ENCODE measurements around the gene ITPA.

DNA sequence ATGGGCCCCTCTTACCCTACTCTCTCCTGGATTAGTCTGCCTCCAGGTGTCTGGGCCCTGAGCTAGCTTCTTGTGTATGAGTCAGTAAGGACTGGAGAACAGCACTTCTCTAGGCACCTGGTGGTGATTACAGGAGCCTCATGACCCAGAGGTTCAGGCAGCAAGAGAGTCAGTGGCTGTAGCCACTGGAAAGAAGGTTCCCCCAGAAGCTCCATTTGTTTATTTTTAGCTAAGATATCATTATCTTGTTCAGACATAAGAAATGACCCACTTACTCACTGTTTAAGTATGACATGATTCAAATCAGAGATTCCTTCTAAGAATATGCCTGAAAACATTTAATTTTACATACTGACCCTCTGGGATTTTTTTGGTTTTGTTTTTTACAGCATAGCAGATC lies 53.3 kb downstream of the ITPA start:
- TF ChIP-seq POLR2A (IDR thresholded peaks at IDR 0.05; ENCODE audit: borderline replicate concordance, extremely low read depth, insufficient read depth, insufficient read length) (no peak), TCF7L2 (IDR thresholded peaks at IDR 0.05; ENCODE audit: borderline replicate concordance, extremely low read depth, insufficient read depth, insufficient read length) (no peak), EGR1 (IDR thresholded peaks at IDR 0.05; ENCODE audit: low read depth) (no peak), SRF (IDR thresholded peaks at IDR 0.05; ENCODE audit: low read depth) (no peak), RAD21 (IDR thresholded peaks at IDR 0.05; ENCODE audit: low read depth) (no peak), SIN3A (IDR thresholded peaks at IDR 0.05; ENCODE audit: low read depth) (no peak), POLR2AphosphoS5 (IDR thresholded peaks at IDR 0.05; ENCODE audit: low read depth, low read length) (no peak)
- TF ChIP-seq, protein P1, sequence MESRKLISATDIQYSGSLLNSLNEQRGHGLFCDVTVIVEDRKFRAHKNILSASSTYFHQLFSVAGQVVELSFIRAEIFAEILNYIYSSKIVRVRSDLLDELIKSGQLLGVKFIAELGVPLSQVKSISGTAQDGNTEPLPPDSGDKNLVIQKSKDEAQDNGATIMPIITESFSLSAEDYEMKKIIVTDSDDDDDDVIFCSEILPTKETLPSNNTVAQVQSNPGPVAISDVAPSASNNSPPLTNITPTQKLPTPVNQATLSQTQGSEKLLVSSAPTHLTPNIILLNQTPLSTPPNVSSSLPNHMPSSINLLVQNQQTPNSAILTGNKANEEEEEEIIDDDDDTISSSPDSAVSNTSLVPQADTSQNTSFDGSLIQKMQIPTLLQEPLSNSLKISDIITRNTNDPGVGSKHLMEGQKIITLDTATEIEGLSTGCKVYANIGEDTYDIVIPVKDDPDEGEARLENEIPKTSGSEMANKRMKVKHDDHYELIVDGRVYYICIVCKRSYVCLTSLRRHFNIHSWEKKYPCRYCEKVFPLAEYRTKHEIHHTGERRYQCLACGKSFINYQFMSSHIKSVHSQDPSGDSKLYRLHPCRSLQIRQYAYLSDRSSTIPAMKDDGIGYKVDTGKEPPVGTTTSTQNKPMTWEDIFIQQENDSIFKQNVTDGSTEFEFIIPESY (IDR thresholded peaks at IDR 0.05; ENCODE audit: extremely low read depth, insufficient replicate concordance, low read length): no peak
- TF ChIP-seq, protein P2, sequence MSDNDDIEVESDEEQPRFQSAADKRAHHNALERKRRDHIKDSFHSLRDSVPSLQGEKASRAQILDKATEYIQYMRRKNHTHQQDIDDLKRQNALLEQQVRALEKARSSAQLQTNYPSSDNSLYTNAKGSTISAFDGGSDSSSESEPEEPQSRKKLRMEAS (IDR thresholded peaks at IDR 0.05): no peak
- TF ChIP-seq, protein P3, sequence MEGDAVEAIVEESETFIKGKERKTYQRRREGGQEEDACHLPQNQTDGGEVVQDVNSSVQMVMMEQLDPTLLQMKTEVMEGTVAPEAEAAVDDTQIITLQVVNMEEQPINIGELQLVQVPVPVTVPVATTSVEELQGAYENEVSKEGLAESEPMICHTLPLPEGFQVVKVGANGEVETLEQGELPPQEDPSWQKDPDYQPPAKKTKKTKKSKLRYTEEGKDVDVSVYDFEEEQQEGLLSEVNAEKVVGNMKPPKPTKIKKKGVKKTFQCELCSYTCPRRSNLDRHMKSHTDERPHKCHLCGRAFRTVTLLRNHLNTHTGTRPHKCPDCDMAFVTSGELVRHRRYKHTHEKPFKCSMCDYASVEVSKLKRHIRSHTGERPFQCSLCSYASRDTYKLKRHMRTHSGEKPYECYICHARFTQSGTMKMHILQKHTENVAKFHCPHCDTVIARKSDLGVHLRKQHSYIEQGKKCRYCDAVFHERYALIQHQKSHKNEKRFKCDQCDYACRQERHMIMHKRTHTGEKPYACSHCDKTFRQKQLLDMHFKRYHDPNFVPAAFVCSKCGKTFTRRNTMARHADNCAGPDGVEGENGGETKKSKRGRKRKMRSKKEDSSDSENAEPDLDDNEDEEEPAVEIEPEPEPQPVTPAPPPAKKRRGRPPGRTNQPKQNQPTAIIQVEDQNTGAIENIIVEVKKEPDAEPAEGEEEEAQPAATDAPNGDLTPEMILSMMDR (IDR thresholded peaks at IDR 0.05 in 2 of 3, conservative IDR thresholded peaks at IDR 0.05 in 1 of 3; ENCODE audit: borderline replicate concordance in 1 of 3, insufficient read depth in 1 of 3, low read depth in 2 of 3, low read length in 2 of 3): no peak

All from HCT116 (cell line).